Neuronal stem cell (in vitro differentiated cells): ENCODE results near the gene TUB.

Experiments
- DNase-seq: peaks from one replicate; pipeline ENCODE4 v3.0.0-alpha.2; 2013; ENCODE audit warnings: low spot score
- H2AFZ ChIP-seq: one replicate; pipeline ENCODE4 v1.6.1; 2013; ENCODE audit warnings: mild to moderate bottlenecking, low read length, inconsistent platforms
- H2AK5ac ChIP-seq: 2 replicates; pipeline ENCODE4 v1.6.1; 2013; ENCODE audit warnings: low read depth, mild to moderate bottlenecking, inconsistent platforms, low read length, moderate library complexity, mixed read lengths
- H2BK120ac ChIP-seq: 2 replicates; pipeline ENCODE4 v1.6.1; 2013; ENCODE audit warnings: low read depth, mild to moderate bottlenecking, inconsistent platforms, low read length, moderate library complexity, mixed read lengths
- H2BK12ac ChIP-seq: one replicate; pipeline ENCODE4 v1.6.1; 2013; ENCODE audit warnings: low read length, inconsistent platforms
- H2BK15ac ChIP-seq: 2 replicates; pipeline ENCODE4 v1.6.1; 2013; ENCODE audit warnings: mild to moderate bottlenecking, low read length, inconsistent platforms, mixed read lengths
- H2BK5ac ChIP-seq: one replicate; pipeline ENCODE4 v1.6.1; 2013; ENCODE audit warnings: inconsistent platforms, mild to moderate bottlenecking, low read length, moderate library complexity
- H3K14ac ChIP-seq: one replicate; pipeline ENCODE4 v1.6.1; 2013; ENCODE audit warnings: low read length, inconsistent platforms
- H3K18ac ChIP-seq: 2 replicates; pipeline ENCODE4 v1.6.1; 2013; ENCODE audit warnings: low read length, inconsistent platforms
- H3K23ac ChIP-seq: 2 replicates; pipeline ENCODE4 v1.6.1; 2013; ENCODE audit warnings: low read depth, mild to moderate bottlenecking, mixed read lengths, low read length, inconsistent platforms; ENCODE audit not compliant: poor library complexity
- H3K27ac ChIP-seq: replicated peaks from 3 replicates; pipeline ENCODE4 v1.5.1; 2013; ENCODE audit warnings: low read length, inconsistent platforms
- H3K27me3 ChIP-seq, 3 experiments: 2 replicates each; pipeline ENCODE4 v1.6.1; 2013; ENCODE audit warnings: low read length in 3 of 3, mild to moderate bottlenecking in 2 of 3, inconsistent platforms in 1 of 3, low read depth in 1 of 3, mixed read lengths in 1 of 3, moderate library complexity in 1 of 3; ENCODE audit not compliant: control insufficient read depth in 3 of 3, insufficient read depth in 3 of 3
- H3K36me3 ChIP-seq, 2 donors: replicated peaks in 1 of 2; 2 replicates each; pipeline ENCODE4 v1.6.1; 2013; ENCODE audit warnings: low read length in 2 of 2; ENCODE audit not compliant: control insufficient read depth in 2 of 2, insufficient read depth in 2 of 2
- H3K4ac ChIP-seq: 2 replicates; pipeline ENCODE4 v1.6.1; 2013; ENCODE audit warnings: inconsistent platforms, mild to moderate bottlenecking, low read length, moderate library complexity
- H3K4me1 ChIP-seq, 2 donors: 1 replicate in 1 of 2; 2 replicates in 1 of 2; pipeline ENCODE4 v1.6.1; 2013; ENCODE audit warnings: low read length in 2 of 2, low read depth in 1 of 2; ENCODE audit not compliant: control insufficient read depth in 2 of 2, insufficient read depth in 1 of 2
- H3K4me2 ChIP-seq: one replicate; pipeline ENCODE4 v1.6.1; 2013; ENCODE audit warnings: mild to moderate bottlenecking, low read length, inconsistent platforms; ENCODE audit not compliant: insufficient read depth, poor library complexity, severe bottlenecking
- H3K4me3 ChIP-seq, 2 donors: 2 replicates each; pipeline ENCODE4 v1.5.1; 2013; ENCODE audit warnings: low read length in 2 of 2, mild to moderate bottlenecking in 2 of 2, inconsistent platforms in 1 of 2, moderate library complexity in 1 of 2
- H3K79me1 ChIP-seq: one replicate; pipeline ENCODE4 v1.6.1; 2013; ENCODE audit warnings: low read depth, mild to moderate bottlenecking, inconsistent platforms, low read length, moderate library complexity
- H3K9ac ChIP-seq: one replicate; pipeline ENCODE4 v1.6.1; 2013; ENCODE audit warnings: mild to moderate bottlenecking, low read depth, low read length, inconsistent platforms; ENCODE audit not compliant: poor library complexity
- H3K9me3 ChIP-seq, 2 donors: replicated peaks in 1 of 2; 2 replicates each; pipeline versions ENCODE3 to v1.6.1; 2013; ENCODE audit warnings: low read length in 2 of 2, mild to moderate bottlenecking in 2 of 2, inconsistent platforms in 1 of 2, low read depth in 1 of 2, mixed read lengths in 1 of 2, moderate library complexity in 1 of 2; ENCODE audit not compliant: control insufficient read depth in 2 of 2, insufficient read depth in 1 of 2
- H4K8ac ChIP-seq: one replicate; pipeline ENCODE4 v1.6.1; 2013; ENCODE audit warnings: low read depth, mild to moderate bottlenecking, inconsistent platforms, low read length, moderate library complexity
- H4K91ac ChIP-seq: one replicate; pipeline ENCODE4 v1.6.1; 2013; ENCODE audit warnings: low read length, low read depth, mild to moderate bottlenecking, inconsistent platforms; ENCODE audit not compliant: poor library complexity
- WGBS, 2 donors: extraction: QIAGEN DNeasy Blood & Tissue Kit; methylation state at CpG; one replicate each; pipeline ENCODE4 v1.1.7; 2013; ENCODE audit warnings: missing lambda C conversion rate in 2 of 2, mixed read lengths in 1 of 2; ENCODE audit not compliant: insufficient read length in 2 of 2, insufficient replicate concordance in 1 of 2; ENCODE audit errors: extremely low coverage in 2 of 2; 5-methylcytosine and 5-hydroxymethylcytosine counted together

TUB gene

GRCh38 chr11:8097062-8097461, 16.1 kb downstream of the TUB start:
- no peak overlapping the region for H3K27ac ChIP-seq
- H2BK15ac ChIP-seq: no peak overlapping the region
- H2BK5ac ChIP-seq: no peak overlapping the region
- no peak for DNase-seq
- H3K23ac ChIP-seq: no peak overlapping the region
- no peak overlapping the region for H2AK5ac ChIP-seq
- peaks cover 0 to 1% of the 10 kb centered on the region in 2 donors for H3K4me1 ChIP-seq
- H3K18ac ChIP-seq: no peak overlapping the region
- H4K8ac ChIP-seq: no peak overlapping the region
- no peak overlapping the region for H3K4ac ChIP-seq
- no peak overlapping the region for H4K91ac ChIP-seq
- no peak overlapping the region for H3K14ac ChIP-seq
- no peaks in the 10 kb centered on the region for H3K27me3 ChIP-seq
- WGBS, 2 donors: no CpG with 5 or more reads among the region's 8 CpGs
- no peak overlapping the region for H3K4me2 ChIP-seq
- no peak overlapping the region for H3K4me3 ChIP-seq
- H3K9ac ChIP-seq: no peak overlapping the region
- peaks cover 7% of the 10 kb centered on the region for H3K79me1 ChIP-seq
- H2BK12ac ChIP-seq: no peak overlapping the region
- H2AFZ ChIP-seq: no peak overlapping the region
- peaks cover 56 to 96% of the 10 kb centered on the region in 2 donors for H3K36me3 ChIP-seq
- no peaks in the 10 kb centered on the region for H3K9me3 ChIP-seq
- no peak overlapping the region for H2BK120ac ChIP-seq

- Histone ChIP-seq H2BK5ac (no peak overlapping the region), H3K27me3 (no peaks in the 10 kb centered on the region), H3K4me2 (no peak overlapping the region), H4K8ac (no peak overlapping the region), H3K14ac (no peak overlapping the region), H2BK15ac (no peak overlapping the region), H3K9ac (no peak overlapping the region), H4K91ac (no peak overlapping the region), H3K18ac (no peak overlapping the region), H2AFZ (no peak overlapping the region), H3K36me3 (peaks cover 60 to 97% of the 10 kb centered on the region in 2 donors), H3K27ac (no peak overlapping the region), H3K4me1 (peaks cover 0 to 1% of the 10 kb centered on the region in 2 donors), H2BK120ac (no peak overlapping the region), H2AK5ac (no peak overlapping the region), H3K9me3 (no peaks in the 10 kb centered on the region), H3K4me3 (no peak overlapping the region), H3K79me1 (peaks cover 11% of the 10 kb centered on the region), H3K23ac (no peak overlapping the region), H3K4ac (no peak overlapping the region), H2BK12ac (no peak overlapping the region)
- no CpG with 5 or more reads among the region's 9 CpGs for WGBS, 2 donors
- DNase-seq: no peak
These were observed 16.5 kb downstream of the TUB start for GRCh38 chr11:8097468-8097867.

GRCh38 chr11:8097926-8098325, 16.9 kb downstream of the TUB start:
- no peak overlapping the region for H2AK5ac ChIP-seq
- H2AFZ ChIP-seq: no peak overlapping the region
- H3K27ac ChIP-seq: no peak overlapping the region
- DNase-seq: no peak
- H3K36me3 ChIP-seq: peaks cover 63 to 100% of the 10 kb centered on the region in 2 donors
- H3K4me3 ChIP-seq: no peak overlapping the region
- H3K23ac ChIP-seq: no peak overlapping the region
- no peaks in the 10 kb centered on the region for H3K4me1 ChIP-seq
- no peak overlapping the region for H3K9ac ChIP-seq
- H2BK5ac ChIP-seq: no peak overlapping the region
- H3K18ac ChIP-seq: no peak overlapping the region
- no peak overlapping the region for H4K91ac ChIP-seq
- no peak overlapping the region for H3K14ac ChIP-seq
- no peak overlapping the region for H3K4ac ChIP-seq
- no peaks in the 10 kb centered on the region for H3K9me3 ChIP-seq
- H2BK120ac ChIP-seq: no peak overlapping the region
- H3K79me1 ChIP-seq: peaks cover 11% of the 10 kb centered on the region
- no peak overlapping the region for H2BK12ac ChIP-seq
- H3K4me2 ChIP-seq: no peak overlapping the region
- no peaks in the 10 kb centered on the region for H3K27me3 ChIP-seq
- no CpG with 5 or more reads among the region's 2 CpGs for WGBS, 2 donors
- H2BK15ac ChIP-seq: no peak overlapping the region
- no peak overlapping the region for H4K8ac ChIP-seq

GRCh38 chr11:8098361-8098760, 17.4 kb downstream of the TUB start:
- Histone ChIP-seq H3K4me1 (no peaks in the 10 kb centered on the region), H2BK15ac (no peak overlapping the region), H3K23ac (no peak overlapping the region), H2BK5ac (no peak overlapping the region), H2BK12ac (no peak overlapping the region), H2BK120ac (no peak overlapping the region), H3K18ac (no peak overlapping the region), H3K4me3 (no peak overlapping the region), H3K27ac (no peak overlapping the region), H3K79me1 (peaks cover 9% of the 10 kb centered on the region), H2AK5ac (no peak overlapping the region), H3K9me3 (no peaks in the 10 kb centered on the region), H3K27me3 (no peaks in the 10 kb centered on the region), H4K91ac (no peak overlapping the region), H3K14ac (no peak overlapping the region), H2AFZ (no peak overlapping the region), H3K36me3 (peaks cover 65 to 99% of the 10 kb centered on the region in 2 donors), H3K4ac (no peak overlapping the region), H4K8ac (no peak overlapping the region), H3K4me2 (no peak overlapping the region), H3K9ac (no peak overlapping the region)
- DNase-seq: no peak
- no CpG with 5 or more reads among the region's 4 CpGs for WGBS, 2 donors
